MM.1S (cell line): ENCODE data around the gene MALRD1.

ENCODE experiments used
- DNase-seq: peaks from one replicate; pipeline ENCODE4 v3.0.0-alpha.2; 2015
- H2AFZ ChIP-seq: fragments of 300-600 bp; sonication (generic); 2 replicates; pipeline ENCODE4 v1.6.0; 2016; ENCODE audit warnings: antibody characterized with exemption, low read length
- H3F3A ChIP-seq: fragments of 300-600 bp; sonication (generic); 2 replicates; pipeline ENCODE4 v1.6.1; 2016; ENCODE audit warnings: mild to moderate bottlenecking, antibody characterized with exemption, low read length, moderate library complexity, mixed read lengths; ENCODE audit not compliant: insufficient read depth
- H3K27ac ChIP-seq: fragments of 300-600 bp; sonication (generic); 2 replicates; pipeline ENCODE4 v1.5.1; 2016; ENCODE audit warnings: mild to moderate bottlenecking, low read length
- H3K27me3 ChIP-seq: fragments of 300-600 bp; sonication (generic); replicated peaks from 2 replicates; pipeline ENCODE4 v1.6.0; 2016; ENCODE audit warnings: low read length; ENCODE audit not compliant: insufficient read depth
- H3K36me3 ChIP-seq: fragments of 300-600 bp; sonication (generic); replicated peaks from 2 replicates; pipeline ENCODE4 v1.6.1; 2016; ENCODE audit warnings: mild to moderate bottlenecking, low read length, mixed read lengths; ENCODE audit not compliant: insufficient read depth
- H3K4me1 ChIP-seq: fragments of 300-600 bp; sonication (generic); 2 replicates; pipeline ENCODE4 v1.6.1; 2016; ENCODE audit warnings: low read length, mixed read lengths
- H3K4me2 ChIP-seq: fragments of 300-600 bp; sonication (generic); 2 replicates; pipeline ENCODE4 v1.6.0; 2016; ENCODE audit warnings: low read depth, low read length
- H3K4me3 ChIP-seq: fragments of 300-600 bp; sonication (generic); 2 replicates; pipeline ENCODE4 v1.5.1; 2016; ENCODE audit warnings: low read length, mixed read lengths
- H3K79me2 ChIP-seq: fragments of 300-600 bp; sonication (generic); 2 replicates; pipeline ENCODE4 v1.6.1; 2016; ENCODE audit warnings: mixed run types, low read length, mixed read lengths
- H3K9ac ChIP-seq: fragments of 300-600 bp; sonication (generic); 2 replicates; pipeline ENCODE4 v1.6.1; 2016; ENCODE audit warnings: low read length, mixed read lengths
- H3K9me2 ChIP-seq: fragments of 300-600 bp; sonication (generic); replicated peaks from 2 replicates; pipeline ENCODE4 v1.6.1; 2016; ENCODE audit warnings: mild to moderate bottlenecking, low read length, mixed read lengths; ENCODE audit not compliant: insufficient read depth
- H3K9me3 ChIP-seq: fragments of 300-600 bp; sonication (generic); replicated peaks from 2 replicates; pipeline ENCODE4 v1.6.1; 2016; ENCODE audit warnings: mild to moderate bottlenecking, low read length, mixed read lengths; ENCODE audit not compliant: insufficient read depth
- H4K20me1 ChIP-seq: fragments of 300-600 bp; sonication (generic); 2 replicates; pipeline ENCODE4 v1.6.1; 2016; ENCODE audit warnings: mild to moderate bottlenecking, low read length, moderate library complexity, mixed read lengths; ENCODE audit not compliant: insufficient read depth
- CTCF ChIP-seq: fragments of 300-600 bp; sonication (generic); IDR thresholded peaks from 2 replicates; pipeline ENCODE4 v1.5.1; 2016; ENCODE audit warnings: antibody characterized with exemption, low read length, mixed read lengths
- EZH2 ChIP-seq: fragments of 300-600 bp; sonication (generic); optimal IDR thresholded peaks from 2 replicates; pipeline ENCODE3; 2017; ENCODE audit warnings: low read depth, mild to moderate bottlenecking, antibody characterized with exemption, low read length, mixed read lengths
- EZH2phosphoT487 ChIP-seq: fragments of 300-600 bp; sonication (generic); IDR thresholded peaks from 2 replicates; pipeline ENCODE4 v1.6.1; 2018; ENCODE audit warnings: antibody characterized with exemption, low read length

The MALRD1 gene

GRCh38 chr10:19071946-19072345 lies 23.3 kb downstream of the MALRD1 start:
- H3K4me3 ChIP-seq, result no peak overlapping the region
- no peaks in the 10 kb centered on the region for H3K9me2 ChIP-seq
- H3K4me2 ChIP-seq, result no peak overlapping the region
- no peaks in the 10 kb centered on the region for H3F3A ChIP-seq
- no peak overlapping the region for H2AFZ ChIP-seq
- H4K20me1 ChIP-seq, result no peaks in the 10 kb centered on the region
- H3K36me3 ChIP-seq, result no peaks in the 10 kb centered on the region
- H3K9me3 ChIP-seq, result no peaks in the 10 kb centered on the region
- TF ChIP-seq CTCF (no peak), EZH2phosphoT487 (no peak), EZH2 (no peak)
- no peak for DNase-seq
- no peaks in the 10 kb centered on the region for H3K4me1 ChIP-seq
- no peak overlapping the region for H3K9ac ChIP-seq
- H3K27me3 ChIP-seq, result no peaks in the 10 kb centered on the region
- no peaks in the 10 kb centered on the region for H3K79me2 ChIP-seq
- H3K27ac ChIP-seq, result no peak overlapping the region

- TF ChIP-seq EZH2phosphoT487, result no peak
- TF ChIP-seq EZH2, result no peak
- no peak for TF ChIP-seq CTCF
- Histone ChIP-seq H3K27me3 (no peaks in the 10 kb centered on the region), H3K27ac (no peak overlapping the region), H3K79me2 (no peaks in the 10 kb centered on the region), H3K9me2 (no peaks in the 10 kb centered on the region), H2AFZ (no peak overlapping the region), H3K36me3 (no peaks in the 10 kb centered on the region), H4K20me1 (no peaks in the 10 kb centered on the region), H3K4me3 (no peak overlapping the region), H3K4me2 (no peak overlapping the region), H3F3A (no peaks in the 10 kb centered on the region), H3K9ac (no peak overlapping the region), H3K9me3 (no peaks in the 10 kb centered on the region), H3K4me1 (no peaks in the 10 kb centered on the region)
- no peak for DNase-seq
These were observed 28.7 kb downstream of the MALRD1 start for GRCh38 chr10:19077276-19077675.

GRCh38 chr10:19096501-19097073 lies 48.0 kb downstream of the MALRD1 start:
- Histone ChIP-seq H3K4me2 (no peak overlapping the region), H3K4me3 (no peak overlapping the region), H4K20me1 (no peaks in the 10 kb centered on the region), H3K9me2 (no peaks in the 10 kb centered on the region), H3K79me2 (no peaks in the 10 kb centered on the region), H3K36me3 (no peaks in the 10 kb centered on the region), H3K27ac (no peak overlapping the region), H3F3A (no peaks in the 10 kb centered on the region), H3K4me1 (no peaks in the 10 kb centered on the region), H3K9me3 (no peaks in the 10 kb centered on the region), H3K27me3 (no peaks in the 10 kb centered on the region), H2AFZ (no peak overlapping the region), H3K9ac (no peak overlapping the region)
- no peak for TF ChIP-seq EZH2
- TF ChIP-seq EZH2phosphoT487, result no peak
- TF ChIP-seq CTCF, result no peak
- no peak for DNase-seq
